K562 (cell line): Measurements from ENCODE around the gene TNFRSF6B. TPM values are rescaled to one million over a fixed set of nuclear protein-coding genes. Genes with fewer than 3 reads are reported as not detected.

Source experiments
- ATAC-seq: fragments of 200-7000 bp; cut with Tn5 transposase; 3 replicates; pipeline ENCODE4 v1.9.1; 2020; ENCODE audit warnings: moderate library complexity
- BruUV-seq: library from RNA; stranded (reverse); fragments of 400-500 nt; replicated peaks from 2 replicates; lab custom pipeline; 2021; lab: Mats Ljungman, UMichigan
- CTCF ChIA-PET: fragments of 300-600 bp; formaldehyde crosslinking; extraction: SDS; loops from one replicate; lab custom pipeline; 2021; ENCODE audit warnings: low intra/inter-chr PET ratio; lab: Yijun Ruan, JAX
- POLR2A ChIA-PET: fragments of 300-600, 350-650 bp; sonication (Branson Sonifier 250); formaldehyde crosslinking; extraction: SDS; loops from one replicate; lab custom pipeline; 2021; ENCODE audit warnings: antibody characterized with exemption, inconsistent platforms; lab: Yijun Ruan, JAX
- DNase-seq, 4 experiments: peaks; one replicate each; pipeline versions ENCODE4 v3.0.0 to v3.0.0-alpha.2; 2011 to 2018; ENCODE audit warnings: low spot score in 3 of 4, mixed read lengths in 3 of 4; ENCODE audit errors: extremely low read depth in 1 of 4
- FAIRE-seq: peaks from 2 replicates; lab custom pipeline; 2011; peaks lifted over from hg19 to GRCh38; lab: Jason Lieb, UNC
- H2AFZ ChIP-seq: 2 replicates; pipeline ENCODE4 v1.6.0; 2011; ENCODE audit warnings: low read depth, low read length, control low read depth, inconsistent platforms
- H3K27ac ChIP-seq: fragments of 200-600 bp; 3 replicates; pipeline ENCODE4 v1.8.0; 2011; ENCODE audit warnings: low read depth, mild to moderate bottlenecking, control low read depth, inconsistent platforms, low read length, moderate library complexity, mixed read lengths; ENCODE audit errors: extremely low read depth
- H3K27me3 ChIP-seq, 2 experiments: fragments of 300-600 bp in 1 of 2; 2 replicates in 1 of 2; 3 replicates in 1 of 2; pipeline versions ENCODE4 v1.6.0 to v1.8.0; 2011; ENCODE audit warnings: inconsistent platforms in 2 of 2, low read length in 2 of 2, mild to moderate bottlenecking in 1 of 2, mixed read lengths in 1 of 2, moderate library complexity in 1 of 2; ENCODE audit not compliant: control insufficient read depth in 2 of 2, insufficient read depth in 2 of 2
- H3K36me3 ChIP-seq: fragments of 300-600 bp; 3 replicates; pipeline ENCODE4 v1.8.0; 2011; ENCODE audit warnings: mild to moderate bottlenecking, low read length, inconsistent platforms; ENCODE audit not compliant: control insufficient read depth, insufficient read depth
- H3K4me1 ChIP-seq, 2 experiments: fragments of 200-600 bp in 1 of 2; replicated peaks in 1 of 2; 2 replicates in 1 of 2; 3 replicates in 1 of 2; pipeline versions ENCODE4 v1.5.1 to v1.8.0; 2011; ENCODE audit warnings: inconsistent platforms in 2 of 2, low read length in 2 of 2, mild to moderate bottlenecking in 1 of 2, mixed read lengths in 1 of 2, moderate library complexity in 1 of 2; ENCODE audit not compliant: control insufficient read depth in 2 of 2, insufficient read depth in 2 of 2
- H3K4me2 ChIP-seq: 2 replicates; pipeline ENCODE4 v1.6.1; 2011; ENCODE audit warnings: low read length, control low read depth, inconsistent platforms, mixed read lengths; ENCODE audit not compliant: insufficient read depth
- H3K4me3 ChIP-seq: fragments of 200-600 bp; sonication (generic), shearing (Covaris generic); 2 replicates; pipeline ENCODE4 v1.5.1; 2016; ENCODE audit warnings: control low read depth, inconsistent platforms
- H3K79me2 ChIP-seq: fragments of 200-600 bp; 3 replicates; pipeline ENCODE4 v1.8.0; 2011; ENCODE audit warnings: low read length, inconsistent platforms; ENCODE audit not compliant: control insufficient read depth, insufficient read depth
- H3K9ac ChIP-seq, 2 experiments: 2 replicates each; pipeline versions ENCODE4 v1.6.0 to v1.6.1; 2011; ENCODE audit warnings: low read depth in 2 of 2, low read length in 2 of 2, control low read depth in 1 of 2, inconsistent platforms in 1 of 2, mild to moderate bottlenecking in 1 of 2, mixed read lengths in 1 of 2; ENCODE audit not compliant: insufficient read depth in 1 of 2
- H3K9me1 ChIP-seq: one replicate; pipeline ENCODE4 v1.6.0; 2011; ENCODE audit warnings: inconsistent platforms, mild to moderate bottlenecking, low read length, moderate library complexity; ENCODE audit not compliant: control insufficient read depth, insufficient read depth
- H3K9me3 ChIP-seq: replicated peaks from 2 replicates; pipeline ENCODE4 v1.5.1; 2011; ENCODE audit warnings: low read depth, low read length, inconsistent platforms; ENCODE audit not compliant: control insufficient read depth, insufficient read depth
- H4K20me1 ChIP-seq: replicated peaks from 2 replicates; pipeline ENCODE4 v1.6.1; 2011; ENCODE audit warnings: low read length, inconsistent platforms, mixed read lengths; ENCODE audit not compliant: control insufficient read depth, insufficient read depth
- WGBS: fragments of 100-300 bp; shearing (Covaris generic); methylation state at CpG from one replicate; pipeline ENCODE4 v1.1.6; 2016; ENCODE audit warnings: low coverage, mixed read lengths; ENCODE audit not compliant: insufficient coverage; ENCODE audit errors: missing lambda C conversion rate; 5-methylcytosine and 5-hydroxymethylcytosine counted together
- in situ Hi-C: fragments of 300-500 bp; cut with MboI; formaldehyde crosslinking; loops from 4 replicates; pipeline ENCODE4 v1.15.0; 2018; ENCODE audit warnings: inconsistent platforms, mixed read lengths
- intact Hi-C: fragments of 100-400 bp; cut with micrococcal nuclease; formaldehyde crosslinking; loops from 2 replicates; pipeline ENCODE4 v1.14.2; 2022
- polyA plus RNA-seq, 8 experiments: library from polyadenylated mRNA; depleted of rRNA in 4 of 8; stranded (reverse) in 5 of 8; unstranded in 3 of 8; fragments of >200 nt; fragmentation: Nextera tagmentation in 2 of 8; fragmentation: Illumina TruSeq in 1 of 8; extraction: Ambion mirVana in 2 of 8; extraction: Trizol in 1 of 8; gene quantifications; 2 replicates each; pipeline versions ENCODE4 v1.2.1 to v1.2.3, GENCODE V29; 2011 to 2014; ENCODE audit warnings: inconsistent platforms in 1 of 8, missing spikeins in 1 of 8
- total RNA-seq, 7 experiments: library from RNA; depleted of rRNA in 6 of 7; stranded (reverse); fragments of >200 nt in 6 of 7; fragmentation: Illumina TruSeq in 2 of 7; extraction: Trizol in 2 of 7; gene quantifications; 2 replicates each; pipeline versions ENCODE4 v1.2.1 to v1.2.3, GENCODE V29; 2011 to 2021; ENCODE audit warnings: low replicate concordance in 1 of 7
- TF ChIP-seq, protein P1 (sequence below): fragments of 450-650 bp; IDR thresholded peaks from 2 replicates; pipeline ENCODE4 v1.6.1; 2016; ENCODE audit warnings: missing biosample characterization, missing genetic modification characterization
- TF ChIP-seq, protein P2 (sequence below), 2 experiments: IDR thresholded peaks in 1 of 2; conservative IDR thresholded peaks in 1 of 2; 2 replicates each; pipeline ENCODE4 v1.6.1; 2016; ENCODE audit warnings: low read depth in 2 of 2, mild to moderate bottlenecking in 1 of 2, missing compliant biosample characterization in 1 of 2, missing genetic modification characterization in 1 of 2, moderate library complexity in 1 of 2

Gene TNFRSF6B
- total and polyA plus RNA-seq, 9 of the 15 experiments (the other 6 are each of a cell fraction or from before 2014, with no cell fraction given) = 0.10 to 3.5 (median 0.32) TPM; not detected in 6

DNA sequence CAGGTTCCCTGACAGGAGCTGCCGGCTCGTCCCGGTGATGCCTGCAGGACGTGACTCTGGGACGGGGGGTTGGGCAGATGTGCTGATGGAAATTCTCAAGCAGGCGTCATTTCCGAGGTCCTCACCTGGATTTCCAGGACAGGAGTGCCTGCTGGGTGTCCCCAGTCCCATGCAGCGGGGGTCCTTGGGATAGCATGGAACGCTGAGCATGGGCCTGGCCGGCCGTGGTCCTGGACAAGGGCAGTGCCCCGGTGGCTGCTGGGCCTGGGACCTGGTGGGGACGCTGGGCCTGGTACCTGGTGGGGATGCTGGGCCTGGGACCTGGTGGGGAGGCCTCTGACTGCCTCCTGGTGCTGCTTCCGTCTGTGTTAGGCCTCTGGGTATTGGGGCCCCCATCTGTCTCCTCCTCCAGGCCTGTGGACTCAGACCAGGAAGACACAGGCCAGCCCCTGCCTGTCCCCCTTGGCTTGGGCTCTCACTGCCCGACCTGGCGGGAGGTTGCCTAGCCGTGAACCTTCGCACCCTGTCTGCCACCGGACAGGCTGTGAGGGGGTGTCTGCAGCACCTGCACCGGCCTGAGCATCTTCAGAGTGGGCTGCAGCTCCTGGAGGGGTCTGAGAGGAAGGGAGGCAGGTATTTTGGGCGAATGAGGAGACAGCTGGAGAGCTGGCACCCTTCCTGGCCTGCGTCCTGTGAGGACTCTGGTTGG is 32.2 kb upstream of the TNFRSF6B start:
- no TSS peak for BruUV-seq

More for the DNA sequence above, 32.2 kb upstream of the TNFRSF6B start:
- FAIRE-seq (no peak), ATAC-seq (no peak), DNase-seq (no peak)
- Histone ChIP-seq H3K4me2 (no peak overlapping the region), H3K36me3 (peaks cover 92% of the 10 kb centered on the region; the same call in 2 of the 3 replicates), H3K79me2 (peaks cover 8% of the 10 kb centered on the region), H3K4me1 (peaks cover 2 to 27% of the 10 kb centered on the region in 2 experiments; a peak in 4 of 5 replicates), H3K4me3 (no peak overlapping the region), H3K27me3 (no peaks in the 10 kb centered on the region), H3K9me3 (no peaks in the 10 kb centered on the region), H4K20me1 (no peaks in the 10 kb centered on the region), H2AFZ (no peak overlapping the region), H3K9me1 (peaks cover 3% of the 10 kb centered on the region), H3K27ac (no peak overlapping the region), H3K9ac (no peak overlapping the region; a peak in 1 of 4 replicates)
- 97% methylated on average over 22 of the region's 22 CpGs for WGBS
- in situ Hi-C loops = no loop called here
- CTCF ChIA-PET = no interaction called here
- POLR2A ChIA-PET = interaction anchor here (0.7 kb wide), 1 partner anchor 19 kb away, joined by 3 read pairs; no protein-coding TSS in a partner anchor
- TF ChIP-seq, protein P1, sequence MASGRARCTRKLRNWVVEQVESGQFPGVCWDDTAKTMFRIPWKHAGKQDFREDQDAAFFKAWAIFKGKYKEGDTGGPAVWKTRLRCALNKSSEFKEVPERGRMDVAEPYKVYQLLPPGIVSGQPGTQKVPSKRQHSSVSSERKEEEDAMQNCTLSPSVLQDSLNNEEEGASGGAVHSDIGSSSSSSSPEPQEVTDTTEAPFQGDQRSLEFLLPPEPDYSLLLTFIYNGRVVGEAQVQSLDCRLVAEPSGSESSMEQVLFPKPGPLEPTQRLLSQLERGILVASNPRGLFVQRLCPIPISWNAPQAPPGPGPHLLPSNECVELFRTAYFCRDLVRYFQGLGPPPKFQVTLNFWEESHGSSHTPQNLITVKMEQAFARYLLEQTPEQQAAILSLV (tag) = no peak
- TF ChIP-seq, protein P2, sequence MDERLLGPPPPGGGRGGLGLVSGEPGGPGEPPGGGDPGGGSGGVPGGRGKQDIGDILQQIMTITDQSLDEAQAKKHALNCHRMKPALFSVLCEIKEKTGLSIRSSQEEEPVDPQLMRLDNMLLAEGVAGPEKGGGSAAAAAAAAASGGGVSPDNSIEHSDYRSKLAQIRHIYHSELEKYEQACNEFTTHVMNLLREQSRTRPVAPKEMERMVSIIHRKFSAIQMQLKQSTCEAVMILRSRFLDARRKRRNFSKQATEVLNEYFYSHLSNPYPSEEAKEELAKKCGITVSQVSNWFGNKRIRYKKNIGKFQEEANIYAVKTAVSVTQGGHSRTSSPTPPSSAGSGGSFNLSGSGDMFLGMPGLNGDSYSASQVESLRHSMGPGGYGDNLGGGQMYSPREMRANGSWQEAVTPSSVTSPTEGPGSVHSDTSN (CRISPR knock-in tag; IDR thresholded peaks at IDR 0.05; ENCODE audit: low read depth) = no peak
- TF ChIP-seq, protein P2 (tag; conservative IDR thresholded peaks at IDR 0.05; ENCODE audit: low read depth) = no peak
- intact Hi-C loops = no loop called here
